OCI-LY7 (cell line): ENCODE results near the gene CTSA.

Experiments used
- CTCF ChIP-seq: fragments of 200-600 bp; sonication (generic); conservative IDR thresholded peaks from 2 replicates; pipeline ENCODE4 v1.5.1; 2014; ENCODE audit warnings: mild to moderate bottlenecking, antibody characterized with exemption, low read length, moderate library complexity, mixed read lengths
- EZH2phosphoT487 ChIP-seq: fragments of 200-600 bp; sonication (generic); IDR thresholded peaks from 2 replicates; pipeline ENCODE4 v1.6.1; 2018; ENCODE audit warnings: low read depth, borderline replicate concordance, mild to moderate bottlenecking, mixed run types, antibody characterized with exemption, low read length, moderate library complexity, mixed read lengths

- TF ChIP-seq CTCF (no peak), EZH2phosphoT487 (no peak)
Observed at GRCh38 chr20:45913116-45913515, 22.0 kb downstream of the CTSA start.
